Measurements from ENCODE around the gene EIF2S3. TPM values are rescaled to one million over a fixed set of nuclear protein-coding genes. Genes with fewer than 3 reads are reported as not detected.
"Not testable (repeated sequence)": the region's sequence is repeated elsewhere in the genome, so short reads cannot be mapped to it uniquely, and the experiment has no call there.

Gene EIF2S3
- total RNA-seq, 1 experiment from 2014 or later: 350 TPM

DNA sequence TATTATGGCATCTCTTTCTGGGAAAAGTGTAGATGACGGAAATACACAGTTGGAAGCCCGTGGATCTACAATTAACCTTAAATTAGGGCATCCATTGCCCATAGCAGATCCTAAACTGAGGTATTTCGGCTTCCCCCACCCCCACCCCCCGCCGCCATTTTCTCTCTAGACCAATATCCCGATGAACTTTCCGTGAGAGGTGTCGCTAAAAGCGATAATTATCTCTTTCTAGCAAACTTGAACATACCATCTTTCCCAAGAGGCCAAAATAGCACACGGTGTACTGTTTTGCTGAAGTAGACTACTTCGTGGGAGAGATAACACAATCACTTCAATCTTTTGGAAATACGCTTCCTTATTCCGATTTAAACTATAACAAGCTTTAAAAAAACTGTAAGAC lies 28.3 kb upstream of the EIF2S3 start:
- no peaks in the 10 kb centered on the region for H3K36me3 ChIP-seq
- H3K4me3 ChIP-seq: peak overlapping the region; percentile 95
- H3K4me1 ChIP-seq: no peaks in the 10 kb centered on the region
- peak overlapping the region; percentile 95 for H3K27ac ChIP-seq
- no peaks in the 10 kb centered on the region for H3K9me3 ChIP-seq (replicated peaks)
- DNase-seq: peak; percentile 9 to 55
- no peaks in the 10 kb centered on the region for H3K27me3 ChIP-seq

DNA sequence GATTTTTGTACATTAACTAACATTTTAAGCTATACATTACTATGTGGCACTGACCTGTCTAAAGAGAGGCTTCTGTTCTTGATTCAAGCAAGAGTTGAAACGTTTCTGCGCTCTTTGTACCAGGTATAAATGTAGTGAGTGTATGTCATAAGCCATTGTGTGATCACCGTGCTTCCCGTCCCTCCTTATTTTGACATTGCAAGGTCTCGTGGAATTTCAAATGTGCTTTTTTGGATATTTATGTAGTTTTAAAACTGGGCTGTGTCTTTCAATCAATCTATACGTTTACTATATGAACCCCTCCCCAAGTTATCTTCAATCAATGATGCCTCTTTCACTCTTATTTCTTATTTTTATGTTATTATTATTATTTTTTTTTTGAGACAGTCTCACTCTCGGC lies 27.7 kb upstream of the EIF2S3 start, which contains the start of gene KLHL15:
Gene KLHL15, minus strand, starts transcription at position 101 of the 400 bp plus-strand sequence. CDS start 20,493 bp downstream, outside the sequence.
- no peaks in the 10 kb centered on the region for H3K4me1 ChIP-seq
- H3K27me3 ChIP-seq: no peaks in the 10 kb centered on the region
- H3K9me3 ChIP-seq (replicated peaks): no peaks in the 10 kb centered on the region
- DNase-seq: no peak
- peak within 1 kb of the TSS; percentile 95 for H3K4me3 ChIP-seq
- no peaks in the 10 kb centered on the region for H3K36me3 ChIP-seq
- H3K27ac ChIP-seq: peak within 1 kb of the TSS; percentile 95

DNA sequence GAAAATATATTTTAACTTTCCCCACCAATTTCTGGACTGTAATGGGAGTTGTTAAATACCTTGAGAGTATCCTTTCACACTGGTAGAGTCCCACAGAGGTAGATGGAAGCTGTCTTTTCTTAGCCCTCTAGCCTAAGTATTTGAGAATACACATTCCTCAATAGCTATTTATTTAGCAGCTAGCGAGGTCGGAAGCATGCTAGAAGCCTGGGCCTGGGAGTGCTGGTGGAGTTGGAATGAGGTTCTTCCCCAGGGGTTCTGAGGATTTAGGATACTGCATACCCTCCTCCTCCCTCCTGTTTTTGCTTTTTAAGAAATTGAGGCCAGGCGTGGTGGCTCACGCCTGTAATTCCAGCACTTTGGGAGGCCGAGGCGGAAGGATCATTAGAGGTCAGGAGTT lies 26.8 kb upstream of the EIF2S3 start:
- Histone ChIP-seq H3K27ac (no peak overlapping the region), H3K4me1 (no peaks in the 10 kb centered on the region), H3K9me3 (replicated peaks) (no peaks in the 10 kb centered on the region), H3K27me3 (no peaks in the 10 kb centered on the region), H3K36me3 (no peaks in the 10 kb centered on the region), H3K4me3 (no peak overlapping the region)
- no peak for DNase-seq

DNA sequence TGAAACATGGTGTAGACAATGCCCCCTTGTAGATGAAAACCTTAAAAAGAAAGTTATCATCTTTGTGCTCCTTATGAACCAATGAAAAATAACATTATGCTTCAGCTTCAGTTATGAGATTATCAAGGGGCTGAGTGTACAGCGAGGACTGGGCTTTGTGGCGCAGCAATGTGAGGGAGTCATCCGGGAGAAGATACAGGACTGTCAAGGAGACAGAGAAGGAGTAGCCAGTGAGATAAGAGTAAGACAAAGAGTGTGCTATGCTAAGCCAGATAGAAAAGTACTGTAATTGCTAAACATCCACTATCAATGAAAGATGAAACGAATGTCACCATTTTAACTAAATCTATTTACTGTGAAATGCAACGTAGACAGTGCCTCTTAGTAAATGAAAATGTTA lies 24.2 kb upstream of the EIF2S3 start:
- Histone ChIP-seq H3K9me3 (replicated peaks) (no peaks in the 10 kb centered on the region), H3K4me1 (no peaks in the 10 kb centered on the region), H3K27ac (no peak overlapping the region), H3K36me3 (no peaks in the 10 kb centered on the region), H3K4me3 (no peak overlapping the region), H3K27me3 (no peaks in the 10 kb centered on the region)
- DNase-seq: no peak

DNA sequence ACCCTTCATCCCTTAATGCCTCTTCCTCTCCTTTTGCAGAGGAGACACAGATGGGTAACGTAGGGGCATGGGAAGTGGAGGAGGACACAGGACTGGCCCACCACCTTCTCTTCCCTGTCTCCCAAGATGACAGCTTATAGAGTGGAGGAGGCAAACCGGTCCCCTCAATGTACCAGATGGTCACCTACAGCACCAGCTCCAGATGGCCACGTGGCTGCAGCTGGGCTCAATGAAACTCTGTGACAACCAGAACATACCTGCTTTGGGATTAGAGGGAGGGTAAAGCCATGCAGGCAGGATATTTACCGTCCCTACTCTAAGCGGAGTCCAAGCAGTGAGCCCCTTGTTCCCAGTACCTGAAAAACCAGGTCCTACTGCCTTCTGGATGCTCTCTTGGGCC lies 20.3 kb upstream of the EIF2S3 start:
- H3K27me3 ChIP-seq: no peaks in the 10 kb centered on the region
- no peaks in the 10 kb centered on the region for H3K9me3 ChIP-seq (replicated peaks)
- H3K4me1 ChIP-seq: no peaks in the 10 kb centered on the region
- H3K4me3 ChIP-seq: no peak overlapping the region
- H3K36me3 ChIP-seq: no peaks in the 10 kb centered on the region
- no peak overlapping the region for H3K27ac ChIP-seq
- no peak for DNase-seq

DNA sequence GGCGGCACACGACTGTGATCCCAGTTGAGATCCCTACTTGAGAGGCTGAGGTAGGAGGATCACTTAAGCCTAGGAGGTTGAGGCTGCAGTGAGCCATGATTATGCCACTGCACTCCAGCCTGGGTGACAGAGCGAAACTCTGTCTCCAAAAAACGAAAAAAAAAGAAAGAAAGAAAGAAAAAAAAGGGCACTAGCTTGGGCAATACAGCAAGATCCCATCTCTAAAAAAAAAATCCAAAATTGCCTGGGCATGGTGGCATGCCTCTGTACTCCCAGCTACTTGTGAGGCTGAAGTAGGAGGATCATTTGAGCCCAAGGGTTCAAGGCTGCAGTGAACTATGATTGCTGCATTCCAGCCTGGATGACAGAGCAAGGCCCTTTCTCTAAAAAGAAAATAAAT lies 17.0 kb upstream of the EIF2S3 start:
- no peaks in the 10 kb centered on the region for H3K27me3 ChIP-seq
- H3K36me3 ChIP-seq: no peaks in the 10 kb centered on the region
- H3K27ac ChIP-seq: no peak overlapping the region
- no peaks in the 10 kb centered on the region for H3K4me1 ChIP-seq
- H3K9me3 ChIP-seq (replicated peaks): no peaks in the 10 kb centered on the region
- no peak overlapping the region for H3K4me3 ChIP-seq
- no peak for DNase-seq

DNA sequence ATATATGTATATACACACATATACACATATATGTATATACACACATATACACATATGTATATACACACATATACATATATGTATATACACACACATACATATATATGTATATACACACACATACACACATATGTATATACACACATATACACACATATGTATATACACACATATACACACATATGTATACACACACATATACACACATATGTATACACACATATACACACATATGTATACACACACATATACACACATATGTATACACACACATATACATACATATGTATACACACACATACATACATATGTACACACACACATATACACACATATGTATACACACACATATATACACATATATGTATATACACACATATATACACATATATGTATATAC lies 8.7 kb upstream of the EIF2S3 start:
- not testable (repeated sequence) for H3K9me3 ChIP-seq (replicated peaks); H3K27me3 ChIP-seq; H3K4me3 ChIP-seq; H3K4me1 ChIP-seq; H3K36me3 ChIP-seq; H3K27ac ChIP-seq; DNase-seq

DNA sequence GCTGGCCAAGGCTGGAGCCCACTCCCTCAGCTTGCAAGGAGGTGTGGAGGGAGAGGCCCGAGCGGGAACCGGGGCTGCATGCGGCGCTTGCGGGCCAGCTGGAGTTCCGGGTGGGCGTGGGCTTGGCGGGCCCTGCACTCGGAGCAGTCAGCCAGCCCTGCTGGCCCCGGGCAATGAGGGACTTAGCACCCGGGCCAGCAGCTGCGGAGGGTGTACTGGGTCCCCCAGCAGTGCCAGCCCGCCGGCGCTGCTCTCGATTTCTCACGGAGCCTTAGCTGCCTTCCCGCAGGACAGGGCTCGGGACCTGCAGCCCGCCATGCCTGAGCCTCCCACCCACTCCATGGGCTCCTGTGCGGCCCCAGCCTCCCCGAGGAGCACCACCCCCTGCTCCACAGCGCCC lies 5.1 kb upstream of the EIF2S3 start:
- not testable (repeated sequence) for H3K36me3 ChIP-seq; H3K4me1 ChIP-seq; H3K27me3 ChIP-seq; DNase-seq; H3K27ac ChIP-seq; H3K9me3 ChIP-seq (replicated peaks)
- H3K4me3 ChIP-seq: peak overlapping the region; percentile 52

DNA sequence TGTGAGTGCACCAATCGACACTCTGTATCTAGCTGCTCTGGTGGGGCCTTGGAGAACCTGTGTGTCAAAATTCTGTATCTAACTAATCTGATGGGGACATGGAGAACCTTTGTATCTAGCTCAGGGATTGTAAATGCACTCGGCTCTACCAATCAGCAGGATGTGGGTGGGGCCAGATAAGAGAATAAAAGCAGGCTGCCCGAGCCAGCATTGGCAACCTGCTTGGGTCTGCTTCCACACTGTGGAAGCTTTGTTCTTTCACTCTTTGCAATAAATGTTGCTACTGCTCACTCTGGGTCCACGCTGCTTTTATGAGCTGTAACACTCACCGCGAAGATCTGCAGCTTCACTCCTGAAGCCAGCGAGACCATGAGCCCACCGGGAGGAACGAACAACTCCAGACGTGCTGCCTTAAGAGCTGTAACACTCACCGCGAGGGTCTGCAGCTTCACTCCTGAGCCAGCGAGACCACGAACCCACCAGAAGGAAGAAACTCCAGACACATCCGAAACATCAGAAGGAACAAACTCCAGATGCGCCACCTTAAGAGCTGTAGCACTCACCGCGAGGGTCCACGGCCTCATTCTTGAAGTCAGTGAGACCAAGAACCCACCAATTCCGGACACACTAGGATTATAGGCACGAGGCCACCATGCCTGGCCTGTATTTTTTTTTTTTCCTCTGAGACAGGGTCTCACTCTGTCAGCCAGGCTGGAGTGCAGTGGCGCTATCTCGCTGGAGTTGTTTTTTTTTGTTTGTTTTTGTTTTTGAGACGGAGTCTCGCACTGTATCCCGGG lies 4.0 kb upstream of the EIF2S3 start:
- DNase-seq; H3K4me1 ChIP-seq; H3K4me3 ChIP-seq; H3K9me3 ChIP-seq (replicated peaks); H3K27ac ChIP-seq; H3K27me3 ChIP-seq; H3K36me3 ChIP-seq: not testable (repeated sequence)

DNA sequence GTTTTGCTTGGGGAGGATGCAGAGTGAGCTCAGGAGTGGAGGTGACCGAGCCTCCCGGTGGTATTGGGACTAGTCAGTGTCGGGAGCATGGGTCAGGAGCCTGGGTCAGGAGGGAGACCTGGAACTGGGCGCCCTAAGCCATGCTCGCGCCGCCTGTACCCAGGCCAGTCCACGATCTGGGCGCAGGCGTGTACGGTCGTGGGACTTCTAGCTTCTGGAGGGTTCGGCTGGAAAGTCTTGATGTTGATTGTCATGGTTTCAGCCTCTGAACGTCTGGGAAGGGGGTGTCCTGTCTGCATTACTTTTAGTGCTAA lies 244 bp downstream of the EIF2S3 start:
- Histone ChIP-seq H3K27ac (peak overlapping the region; percentile 100), H3K36me3 (peaks cover 14% of the 10 kb centered on the region), H3K4me3 (no peak overlapping the region)

DNA sequence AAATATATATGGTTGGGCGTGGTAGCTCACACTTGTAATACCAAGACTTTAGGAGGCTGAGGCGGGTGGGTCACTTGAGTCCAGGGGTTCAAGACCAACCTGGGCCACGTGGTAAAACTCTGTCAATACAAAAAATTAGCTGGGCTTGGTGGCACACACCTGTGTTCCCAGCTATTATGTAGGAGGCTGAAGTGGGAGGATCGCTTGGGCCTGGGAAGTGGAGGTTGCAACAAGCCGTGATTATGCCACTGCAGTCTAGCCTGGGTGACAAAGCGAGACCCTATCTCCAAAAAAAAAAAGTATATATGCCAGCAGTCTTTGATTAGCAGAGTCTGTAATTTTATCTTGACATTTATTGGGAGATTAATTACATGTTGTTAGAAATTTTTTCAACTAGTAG lies 8.7 kb downstream of the EIF2S3 start:
- Histone ChIP-seq H3K27ac (no peak overlapping the region), H3K4me1 (no peaks in the 10 kb centered on the region), H3K9me3 (replicated peaks) (no peaks in the 10 kb centered on the region), H3K27me3 (no peaks in the 10 kb centered on the region), H3K4me3 (no peak overlapping the region), H3K36me3 (peaks cover 75% of the 10 kb centered on the region)
- DNase-seq: no peak

More for the DNA sequence above, 244 bp downstream of the EIF2S3 start:
- DNase-seq: no peak
- Histone ChIP-seq H3K9me3 (replicated peaks) (no peaks in the 10 kb centered on the region), H3K4me1 (no peaks in the 10 kb centered on the region), H3K27me3 (no peaks in the 10 kb centered on the region)

DNA sequence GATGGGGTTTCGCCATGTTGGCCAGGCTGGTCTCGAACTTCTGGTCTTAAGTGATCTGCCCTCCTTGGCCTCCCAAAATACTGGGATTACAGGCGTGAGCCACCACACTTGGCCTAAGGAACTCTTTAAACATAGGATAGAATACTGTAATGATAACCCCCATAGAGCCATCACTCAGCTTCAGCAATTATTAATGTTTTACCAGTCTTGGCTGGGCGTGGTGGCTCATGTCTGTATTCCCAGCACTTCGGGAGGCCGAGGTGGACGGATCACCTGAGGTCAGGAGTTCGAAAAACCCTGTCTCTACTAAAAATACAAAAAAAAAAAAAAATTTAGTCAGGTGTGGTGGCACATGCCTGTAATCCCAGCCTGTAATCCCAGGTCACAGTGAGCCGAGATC lies 15.1 kb downstream of the EIF2S3 start:
- no peaks in the 10 kb centered on the region for H3K4me1 ChIP-seq
- no peak for DNase-seq
- H3K4me3 ChIP-seq: no peak overlapping the region
- no peaks in the 10 kb centered on the region for H3K27me3 ChIP-seq
- peaks cover 73% of the 10 kb centered on the region for H3K36me3 ChIP-seq
- H3K27ac ChIP-seq: no peak overlapping the region
- H3K9me3 ChIP-seq (replicated peaks): no peaks in the 10 kb centered on the region

DNA sequence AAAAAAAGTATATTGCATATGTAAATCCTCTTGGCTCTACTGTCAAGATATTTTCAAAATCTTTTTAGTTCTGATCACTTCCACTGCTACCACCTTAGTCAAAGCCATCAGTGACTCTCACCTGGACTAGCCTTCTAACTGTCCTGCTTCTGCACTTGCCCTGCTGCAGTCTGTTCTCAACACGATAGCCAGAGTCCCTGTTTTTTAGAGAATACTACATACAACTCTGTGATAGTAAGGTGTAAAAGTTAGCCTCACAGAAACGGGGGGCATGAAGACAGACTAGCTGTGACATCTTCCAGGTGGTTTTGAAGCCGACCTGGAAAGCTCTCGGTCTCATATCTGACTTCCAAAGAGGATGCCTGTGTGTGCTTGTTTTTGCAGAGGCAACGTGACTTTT lies 24.7 kb downstream of the EIF2S3 start:
- DNase-seq: no peak
- H3K4me3 ChIP-seq: no peak overlapping the region
- 0 out of 2 replicates have a peak, but pooled peaks cover 7% of the 10 kb centered on the region for H3K4me1 ChIP-seq
- H3K36me3 ChIP-seq: peaks cover 21% of the 10 kb centered on the region
- H3K27me3 ChIP-seq: no peaks in the 10 kb centered on the region
- H3K27ac ChIP-seq: no peak overlapping the region
- H3K9me3 ChIP-seq (replicated peaks): no peaks in the 10 kb centered on the region

DNA sequence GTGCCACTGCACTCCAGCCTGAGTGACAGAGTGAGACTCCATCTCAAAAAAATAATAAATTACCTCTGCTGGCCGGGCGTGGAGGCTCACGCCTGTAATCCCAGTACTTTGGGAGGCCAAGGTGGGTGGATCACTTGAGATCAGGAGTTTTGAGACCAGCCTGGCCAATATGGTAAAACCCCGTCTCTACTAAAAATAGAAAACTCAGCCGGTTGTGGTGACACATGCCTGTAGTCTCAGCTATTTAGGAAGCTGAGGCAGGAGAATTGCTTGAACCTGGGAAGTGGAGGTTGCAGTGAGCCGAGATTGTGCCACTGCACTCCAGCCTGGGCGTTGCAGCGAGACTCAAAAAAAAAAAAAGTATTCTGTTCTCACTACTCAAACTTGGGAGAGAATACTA lies 25.5 kb downstream of the EIF2S3 start:
- not testable (repeated sequence) for H3K27ac ChIP-seq; DNase-seq; H3K4me3 ChIP-seq; H3K27me3 ChIP-seq; H3K9me3 ChIP-seq (replicated peaks); H3K4me1 ChIP-seq
- H3K36me3 ChIP-seq: peaks cover 16% of the 10 kb centered on the region

DNA sequence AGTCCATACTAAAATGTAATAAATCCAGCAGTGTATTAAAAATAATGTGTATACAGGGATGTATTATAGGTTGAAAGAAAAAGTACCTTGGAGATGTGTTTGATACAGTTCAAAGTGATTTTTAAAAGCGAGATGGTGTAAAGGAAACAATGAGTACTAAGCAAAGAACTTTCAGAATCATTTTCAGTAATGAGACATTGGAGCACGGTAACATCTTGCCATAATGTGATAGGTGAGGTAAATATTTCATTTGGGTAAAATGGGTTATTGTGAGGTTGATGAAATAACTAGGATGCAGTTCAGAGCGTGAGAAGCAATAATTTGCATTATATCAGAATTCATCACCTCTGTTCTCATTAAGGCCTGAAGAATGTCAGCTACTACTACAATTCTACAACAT lies 25.9 kb downstream of the EIF2S3 start:
- Histone ChIP-seq H3K27me3 (no peaks in the 10 kb centered on the region), H3K4me1 (0 out of 2 replicates have a peak, but pooled peaks cover 7% of the 10 kb centered on the region), H3K9me3 (replicated peaks) (no peaks in the 10 kb centered on the region), H3K36me3 (peaks cover 12% of the 10 kb centered on the region), H3K27ac (no peak overlapping the region), H3K4me3 (no peak overlapping the region)
- no peak for DNase-seq

DNA sequence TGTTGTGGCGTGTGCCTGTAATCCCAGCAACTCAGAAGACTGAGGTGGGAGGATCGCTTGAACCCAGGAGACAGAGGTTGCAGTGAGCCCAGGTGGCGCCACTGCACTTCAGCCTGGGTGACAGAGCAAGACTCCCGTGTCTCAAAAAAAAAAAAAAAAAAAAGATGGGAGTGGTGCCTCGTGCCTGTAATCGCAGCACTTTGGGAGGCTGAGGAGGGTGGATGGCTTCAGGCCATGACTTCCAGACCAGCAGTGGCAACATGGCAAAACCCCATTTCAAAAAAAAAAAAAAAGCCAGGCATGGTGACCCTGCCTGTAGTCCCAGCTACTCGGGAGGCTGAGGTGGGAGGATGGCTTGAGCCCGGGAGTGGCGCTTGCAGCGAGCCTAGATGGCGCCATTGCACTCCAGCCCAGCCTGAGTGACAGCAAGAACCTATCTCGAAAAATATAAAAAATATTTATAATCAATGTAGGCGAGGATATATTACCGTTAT lies 27.0 kb downstream of the EIF2S3 start:
- Histone ChIP-seq H3K4me1 (0 out of 2 replicates have a peak, but pooled peaks cover 7% of the 10 kb centered on the region), H3K27ac (no peak overlapping the region), H3K36me3 (peaks cover 2% of the 10 kb centered on the region; the same call in 1 of the 2 replicates), H3K9me3 (replicated peaks) (no peaks in the 10 kb centered on the region), H3K4me3 (no peak overlapping the region), H3K27me3 (no peaks in the 10 kb centered on the region)
- peak; percentile 54 to 61 for DNase-seq

All from SJCRH30 (cell line).